PC-3 (cell line): ENCODE measurements around the gene NRXN2.

Experiments used
- EZH2 ChIP-seq: fragments of 300-600 bp; sonication (generic); IDR thresholded peaks from one replicate; pipeline ENCODE4 v1.6.1; 2017; ENCODE audit warnings: antibody characterized with exemption, mild to moderate bottlenecking, low read length; ENCODE audit not compliant: unreplicated experiment
- EZH2phosphoT487 ChIP-seq: fragments of 300-600 bp; sonication (generic); IDR thresholded peaks from 2 replicates; pipeline ENCODE4 v1.6.1; 2018; ENCODE audit warnings: mild to moderate bottlenecking, antibody characterized with exemption, low read length, borderline replicate concordance
- TF ChIP-seq, protein P1 (sequence below): fragments of 300-600 bp; sonication (generic); conservative IDR thresholded peaks from 2 replicates; pipeline ENCODE4 v1.5.1; 2017; ENCODE audit warnings: antibody characterized with exemption, low read depth, mild to moderate bottlenecking, low read length

GRCh38 chr11:64758330-64759079 lies 35.5 kb upstream of the NRXN2 start:
- TF ChIP-seq, protein P1, sequence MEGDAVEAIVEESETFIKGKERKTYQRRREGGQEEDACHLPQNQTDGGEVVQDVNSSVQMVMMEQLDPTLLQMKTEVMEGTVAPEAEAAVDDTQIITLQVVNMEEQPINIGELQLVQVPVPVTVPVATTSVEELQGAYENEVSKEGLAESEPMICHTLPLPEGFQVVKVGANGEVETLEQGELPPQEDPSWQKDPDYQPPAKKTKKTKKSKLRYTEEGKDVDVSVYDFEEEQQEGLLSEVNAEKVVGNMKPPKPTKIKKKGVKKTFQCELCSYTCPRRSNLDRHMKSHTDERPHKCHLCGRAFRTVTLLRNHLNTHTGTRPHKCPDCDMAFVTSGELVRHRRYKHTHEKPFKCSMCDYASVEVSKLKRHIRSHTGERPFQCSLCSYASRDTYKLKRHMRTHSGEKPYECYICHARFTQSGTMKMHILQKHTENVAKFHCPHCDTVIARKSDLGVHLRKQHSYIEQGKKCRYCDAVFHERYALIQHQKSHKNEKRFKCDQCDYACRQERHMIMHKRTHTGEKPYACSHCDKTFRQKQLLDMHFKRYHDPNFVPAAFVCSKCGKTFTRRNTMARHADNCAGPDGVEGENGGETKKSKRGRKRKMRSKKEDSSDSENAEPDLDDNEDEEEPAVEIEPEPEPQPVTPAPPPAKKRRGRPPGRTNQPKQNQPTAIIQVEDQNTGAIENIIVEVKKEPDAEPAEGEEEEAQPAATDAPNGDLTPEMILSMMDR, result no peak
- no peak for TF ChIP-seq EZH2phosphoT487
- TF ChIP-seq EZH2, result no peak
